Activated naive CD8-positive, alpha-beta T cell treated with anti-CD3 and anti-CD28 coated beads, Interleukin-2, amount 50 U/mL, for 16 hours (primary cell): ENCODE data around the gene FBXO8.
"Not testable (repeated sequence)": the region's sequence is repeated elsewhere in the genome, so short reads cannot be mapped to it uniquely, and the experiment has no call there.

Experiments
- DNase-seq: peaks from one replicate; pipeline ENCODE4 v3.0.0-alpha.2; 2020; ENCODE audit warnings: low read depth, low spot score

Gene FBXO8

GRCh38 chr4:174283507-174284471 lies at the start of gene FBXO8, which contains the start of gene CEP44:
Gene FBXO8 (minus strand): TSS chr4:174283667. CDS start chr4:174263092, 20,575 bp downstream.
Gene CEP44 (plus strand): TSS chr4:174283911. CDS start chr4:174299122, 15,211 bp downstream.
- peak; percentile 18 for DNase-seq

DNA sequence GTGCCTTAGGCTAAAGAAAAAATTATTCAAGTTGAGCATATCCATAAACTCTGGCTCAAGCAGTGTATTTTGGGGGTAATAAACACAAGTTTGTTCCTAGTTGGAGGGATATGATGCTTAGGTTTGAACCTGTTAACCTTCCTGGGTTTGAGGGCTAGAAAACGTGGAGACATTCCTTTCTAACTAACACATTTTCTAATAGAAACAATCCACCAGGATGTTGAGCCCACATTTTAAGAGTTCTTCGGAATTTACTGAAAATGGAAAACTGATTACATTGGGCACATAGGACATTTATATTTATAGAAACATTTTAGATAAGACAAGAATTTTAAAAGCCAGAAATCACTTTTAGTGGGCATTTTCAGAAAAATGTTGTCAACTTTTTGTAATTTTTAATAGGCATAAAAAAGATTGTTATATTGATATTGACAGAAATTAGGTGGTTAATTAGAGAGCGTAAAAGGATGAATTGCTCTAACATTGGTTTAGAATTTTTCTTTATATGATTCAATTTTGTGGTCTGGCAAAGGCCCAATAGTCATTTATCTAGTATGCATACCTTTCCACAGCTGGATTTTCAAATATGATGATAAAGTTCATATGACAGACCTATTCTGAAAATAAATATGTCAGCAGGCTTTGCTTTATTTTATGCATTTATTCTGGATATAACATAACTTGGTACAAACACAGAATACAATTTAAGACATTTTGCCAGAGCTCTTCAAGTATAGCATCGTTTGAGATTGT lies 49.5 kb upstream of the FBXO8 start:
- no peak for DNase-seq

DNA sequence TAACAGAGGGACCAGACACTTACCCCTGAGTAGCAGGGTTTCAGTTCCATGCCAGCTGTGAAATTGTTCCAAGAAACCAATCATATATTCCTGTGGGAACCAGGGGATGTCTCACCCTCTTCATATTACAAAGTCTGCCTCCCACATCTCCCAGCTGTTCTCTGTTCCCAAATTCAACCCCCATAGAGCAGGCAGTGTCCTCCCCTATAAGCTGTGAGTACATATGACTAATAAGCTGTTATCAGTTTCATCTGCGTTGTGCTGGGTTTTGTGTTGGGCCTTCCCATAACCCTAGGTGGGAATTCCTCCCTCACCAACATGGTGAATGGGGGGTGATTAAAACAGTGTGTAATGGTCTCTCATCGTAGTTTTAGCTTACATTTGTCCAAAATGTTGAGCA lies 41.3 kb upstream of the FBXO8 start:
- DNase-seq, result no peak

- no peak for DNase-seq
These were observed 40.8 kb upstream of the FBXO8 start for GRCh38 chr4:174324236-174324635.

DNA sequence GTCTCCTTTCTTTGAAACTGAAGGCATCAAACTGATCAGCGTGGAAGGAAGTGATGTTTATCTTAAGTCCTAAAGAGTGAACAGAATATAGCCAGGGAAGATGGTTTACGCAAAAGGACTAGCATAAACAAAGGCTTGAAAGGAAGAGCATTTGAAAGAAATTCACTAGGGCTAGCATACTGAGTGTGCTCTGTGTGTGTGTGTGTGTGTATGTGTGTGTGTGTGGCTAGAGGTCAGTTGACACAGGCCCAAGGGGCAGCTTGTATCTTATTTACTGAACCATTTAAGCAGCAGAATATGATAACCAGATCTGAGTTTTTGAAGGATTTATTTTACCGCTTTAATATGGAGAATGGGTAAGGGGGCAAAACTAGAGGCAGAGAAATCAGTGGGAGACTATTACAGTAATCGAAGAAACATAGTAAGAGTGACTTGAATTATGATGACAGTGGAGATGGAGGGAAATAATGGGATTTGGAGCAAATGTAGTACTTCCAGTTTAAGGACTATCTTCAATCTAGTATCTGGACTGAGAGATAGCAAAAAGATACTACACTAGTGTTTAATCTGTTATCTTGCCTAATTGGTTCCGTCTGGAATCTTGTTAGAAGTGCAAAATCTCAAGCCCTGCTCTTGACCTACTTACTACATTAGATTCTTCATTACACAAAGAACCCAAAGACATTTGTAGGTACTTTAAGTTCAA lies 37.2 kb upstream of the FBXO8 start:
- DNase-seq, result no peak

DNA sequence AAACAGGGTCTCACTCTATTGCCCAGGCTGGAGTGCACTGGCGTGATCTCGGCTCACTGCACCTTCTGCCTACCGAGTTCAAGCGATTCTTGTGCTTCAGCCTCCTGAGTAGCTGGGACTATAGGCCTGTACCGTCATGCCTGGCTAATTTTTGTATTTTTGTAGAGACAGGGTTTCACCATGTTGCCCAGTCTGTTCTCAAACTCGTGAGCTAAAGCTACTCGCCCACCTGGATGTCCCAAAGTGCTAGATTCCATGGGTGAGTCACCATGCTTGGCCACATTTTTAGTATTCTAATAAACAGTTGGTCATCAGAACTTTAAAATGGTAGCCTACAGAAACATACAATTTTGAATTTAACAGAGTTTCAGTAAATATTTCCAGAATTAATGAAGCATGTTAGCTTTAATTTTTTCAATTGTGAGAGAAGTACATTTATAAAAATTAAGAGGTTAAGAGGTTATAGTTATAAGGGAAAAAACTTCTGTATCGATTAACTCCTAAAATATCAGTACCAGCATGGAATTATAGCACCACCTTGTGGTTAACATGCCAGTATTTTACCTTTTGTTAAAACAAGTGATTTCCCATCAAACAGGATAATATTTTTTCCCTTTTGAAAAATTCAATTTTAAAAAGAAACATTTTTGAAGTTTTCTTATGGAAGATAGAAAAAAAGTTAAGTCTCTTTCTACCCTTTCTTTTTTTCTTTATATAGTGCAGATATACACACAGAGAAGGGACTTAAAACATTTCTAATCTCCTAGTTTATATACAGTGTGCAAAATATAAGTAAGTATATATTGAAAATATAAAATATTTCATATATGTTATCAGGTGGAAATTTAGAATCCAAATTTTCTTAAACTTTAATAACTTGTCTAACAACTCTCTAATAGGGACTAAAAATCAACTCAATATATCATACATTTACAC lies 35.6 kb upstream of the FBXO8 start:
- DNase-seq, result no peak

GRCh38 chr4:174317531-174317930 lies 34.1 kb upstream of the FBXO8 start:
- no peak for DNase-seq

- no peak for DNase-seq
These were observed 33.5 kb upstream of the FBXO8 start for GRCh38 chr4:174316954-174317353.

- DNase-seq, result no peak
These were observed 33.1 kb upstream of the FBXO8 start for GRCh38 chr4:174316546-174316945.

GRCh38 chr4:174314770-174315169 lies 31.3 kb upstream of the FBXO8 start:
- DNase-seq, result no peak

DNA sequence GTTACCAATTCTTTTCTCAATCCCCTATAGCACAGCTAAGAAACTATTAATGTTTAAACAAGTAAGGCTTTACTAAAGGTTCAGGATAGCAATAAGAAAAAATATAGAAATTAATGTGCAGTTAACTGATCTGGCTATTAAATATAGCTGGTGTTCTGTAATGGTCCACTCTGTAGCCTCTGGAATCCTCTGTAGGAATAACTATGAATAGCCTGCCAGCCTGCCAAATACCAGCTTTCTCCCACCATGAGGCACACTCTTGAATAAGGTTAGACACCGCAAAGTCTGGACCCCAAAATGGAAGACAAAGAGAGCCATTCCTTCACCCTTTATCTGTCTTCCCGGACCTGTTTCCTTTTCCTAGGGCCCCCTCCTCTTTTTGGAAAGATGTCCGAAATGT lies 30.8 kb upstream of the FBXO8 start:
- no peak for DNase-seq

GRCh38 chr4:174312993-174313392 lies 29.5 kb upstream of the FBXO8 start:
- no peak for DNase-seq

GRCh38 chr4:174307694-174308093 lies 24.2 kb upstream of the FBXO8 start:
- no peak for DNase-seq

- DNase-seq, result no peak
These were observed 22.5 kb upstream of the FBXO8 start for GRCh38 chr4:174305961-174306360.

DNA sequence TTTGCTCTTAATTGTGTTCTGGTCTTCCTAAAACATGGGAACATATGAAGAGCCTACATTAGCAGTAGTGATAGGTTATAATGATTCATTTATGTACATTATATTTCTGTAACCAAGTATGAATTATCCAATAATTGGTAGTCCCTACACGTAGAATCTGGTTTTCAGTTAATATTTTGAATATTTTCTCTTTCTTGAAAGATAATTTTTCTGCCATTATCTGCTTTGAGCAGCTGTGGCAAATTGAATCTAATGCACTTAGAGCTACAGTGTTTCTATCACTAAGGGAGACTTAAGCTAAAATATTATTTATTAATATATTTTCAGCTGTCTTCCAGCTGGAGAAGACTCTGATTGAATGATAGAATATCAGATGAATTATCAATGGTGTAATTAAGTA lies 21.2 kb upstream of the FBXO8 start:
- DNase-seq, result no peak

DNA sequence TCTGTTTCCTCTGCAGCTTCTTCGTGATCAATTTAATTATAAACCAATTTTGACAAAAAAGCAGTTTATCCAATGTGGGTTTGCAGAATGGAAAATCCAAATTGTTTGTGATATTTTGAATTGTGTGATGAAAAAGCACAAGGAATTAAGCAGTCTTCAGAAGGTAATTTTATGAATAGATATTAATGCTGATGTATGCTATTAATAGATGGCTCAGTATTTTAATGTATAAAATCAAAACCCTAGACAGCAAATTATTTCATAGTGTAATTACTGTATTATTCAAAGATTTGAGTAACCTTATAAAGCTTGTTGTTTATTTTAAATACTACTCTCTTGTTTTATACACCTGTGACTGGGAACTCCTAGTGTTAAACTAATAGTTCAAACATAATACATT lies 20.2 kb upstream of the FBXO8 start:
- no peak for DNase-seq

DNA sequence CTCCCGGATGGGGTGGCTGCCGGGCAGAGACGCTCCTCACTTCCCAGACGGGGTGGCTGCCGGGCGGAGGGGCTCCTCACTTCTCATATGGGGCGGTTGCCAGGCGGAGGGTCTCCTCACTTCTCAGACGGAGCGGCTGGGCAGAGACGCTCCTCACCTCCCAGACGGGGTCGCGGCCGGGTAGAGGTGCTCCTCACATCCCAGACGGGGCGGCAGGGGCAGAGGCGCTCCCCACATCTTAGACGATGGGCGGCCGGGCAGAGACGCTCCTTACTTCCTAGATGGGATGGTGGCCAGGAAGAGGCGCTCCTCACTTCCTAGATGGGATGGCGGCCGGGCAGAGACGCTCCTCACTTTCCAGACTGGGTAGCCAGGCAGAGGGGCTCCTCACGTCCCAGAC lies 11.7 kb upstream of the FBXO8 start:
- DNase-seq, result not testable (repeated sequence)

DNA sequence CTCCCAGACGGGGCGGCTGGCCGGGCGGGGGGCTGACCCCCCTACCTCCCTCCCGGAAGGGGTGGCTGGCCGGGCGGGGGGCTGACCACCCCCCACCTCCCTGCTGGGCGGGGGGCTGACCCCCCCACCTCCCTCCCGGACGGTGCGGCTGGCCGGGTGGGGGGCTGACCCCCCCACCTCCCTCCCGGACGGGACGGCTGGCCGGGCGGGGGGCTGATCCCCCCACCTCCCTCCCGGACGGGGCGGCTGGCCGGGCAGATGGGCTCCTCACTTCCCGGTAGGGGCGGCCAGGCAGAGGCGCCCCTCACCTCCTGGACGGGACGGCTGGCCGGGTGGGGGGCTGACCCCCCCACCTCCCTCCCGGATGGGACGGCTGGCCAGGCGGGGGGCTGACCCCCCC lies 11.2 kb upstream of the FBXO8 start:
- not testable (repeated sequence) for DNase-seq

DNA sequence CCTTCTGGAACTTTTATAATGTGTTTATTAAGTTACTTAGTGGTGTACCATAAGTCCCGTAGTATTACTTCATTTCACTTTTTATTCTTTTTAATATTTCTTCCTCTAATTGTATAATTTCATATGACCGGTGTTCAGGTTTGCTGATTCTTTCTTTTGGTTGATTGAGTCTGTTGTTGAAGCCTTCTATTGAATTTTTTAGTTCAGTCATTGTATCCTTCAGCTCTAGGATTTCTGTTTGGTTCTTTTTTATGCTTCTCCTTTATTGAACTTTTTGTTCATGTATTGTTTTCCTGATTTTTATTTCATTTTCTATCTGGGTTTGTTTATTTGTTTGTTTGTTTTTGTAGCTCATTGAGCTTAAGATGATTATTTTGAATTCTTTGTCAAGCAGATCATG lies 9.0 kb upstream of the FBXO8 start:
- no peak for DNase-seq

DNA sequence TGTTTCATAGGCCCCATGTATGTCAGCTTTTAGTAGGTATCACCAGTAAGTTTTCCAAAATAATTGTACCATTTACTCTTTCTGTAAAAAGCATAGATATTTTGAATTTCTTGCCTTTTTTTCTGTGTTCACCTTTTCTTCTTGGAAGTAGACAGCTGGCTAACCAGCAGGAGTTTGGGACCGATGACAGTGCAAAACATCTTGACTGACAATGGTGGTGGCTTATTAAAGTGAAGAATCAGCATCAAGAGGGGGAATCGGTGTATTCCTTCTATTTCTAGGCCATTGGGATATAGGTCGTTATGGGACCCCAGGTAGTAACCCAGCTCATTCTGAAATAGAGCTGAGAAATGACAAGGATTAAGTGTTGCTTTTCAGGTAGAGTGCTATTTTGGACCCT lies 3.4 kb upstream of the FBXO8 start:
- no peak for DNase-seq

GRCh38 chr4:174284487-174284886 lies 1.0 kb upstream of the FBXO8 start:
- DNase-seq, result no peak
